ENCODE data around the gene SPTA1. TPM values are rescaled to one million over a fixed set of nuclear protein-coding genes. Genes with fewer than 3 reads are reported as not detected.

The SPTA1 gene
- total and polyA plus RNA-seq, 2 of the 4 experiments (the other 2 are of a cell fraction) = not detected

- dilution Hi-C loops (cut with HindIII; ENCODE audit: low sequenced_read_pairs, unreplicated experiment) = no loop called here
These were observed 45.2 kb upstream of the SPTA1 start for GRCh38 chr1:158731707-158732106.

More at GRCh38 chr1:158731707-158732106, 45.2 kb upstream of the SPTA1 start:
- H2BK20ac ChIP-seq (ENCODE audit: low read depth, low read length) = no peak overlapping the region
- H3K14ac ChIP-seq (replicated peaks; ENCODE audit: low read depth, low read length) = no peak overlapping the region
- H3K79me1 ChIP-seq (ENCODE audit: low read depth in 1 of 2, low read length in 2 of 2) = no peaks in the 10 kb centered on the region
- no peak overlapping the region for H3K27ac ChIP-seq (ENCODE audit: insufficient read depth, low read length)
- no peak overlapping the region for H2BK15ac ChIP-seq (ENCODE audit: low read depth, low read length)
- in situ Hi-C loops (cut with MboI; ENCODE audit: low sequenced_read_pairs) (no loop called here), intact Hi-C loops (cut with micrococcal nuclease) (no loop called here)
- H4K8ac ChIP-seq (ENCODE audit: low read depth in 2 of 2, low read length in 2 of 2) = no peak overlapping the region
- H3K4me2 ChIP-seq (ENCODE audit: low read depth, low read length) = no peak overlapping the region
- no peak overlapping the region for H3K9ac ChIP-seq (ENCODE audit: low read depth, low read length)
- H3K36me3 ChIP-seq (ENCODE audit: control insufficient read depth, insufficient read depth, low read length) = no peaks in the 10 kb centered on the region
- H3K4me1 ChIP-seq (ENCODE audit: control insufficient read depth, insufficient read depth, low read length) = no peaks in the 10 kb centered on the region
- H3K9me3 ChIP-seq (ENCODE audit: control insufficient read depth, insufficient read depth, low read length) = no peaks in the 10 kb centered on the region
- H2BK120ac ChIP-seq (ENCODE audit: low read depth, low read length) = no peak overlapping the region
- H3K4me3 ChIP-seq (ENCODE audit: insufficient read depth, low read depth, low read length) = no peak overlapping the region
- H3K23ac ChIP-seq (ENCODE audit: low read depth, low read length) = no peak overlapping the region
- H4K91ac ChIP-seq (ENCODE audit: insufficient read depth, low read depth, low read length) = no peak overlapping the region
- H2AK5ac ChIP-seq (ENCODE audit: low read depth, low read length) = no peak overlapping the region
- no peak for TF ChIP-seq RCOR1 (IDR thresholded peaks at IDR 0.05; ENCODE audit: insufficient replicate concordance, low read length)
- TF ChIP-seq SMC3 (IDR thresholded peaks at IDR 0.05; ENCODE audit: low read depth, low read length) = no peak
- no peak for TF ChIP-seq ELK1 (IDR thresholded peaks at IDR 0.05; ENCODE audit: borderline replicate concordance, low read depth, low read length)
- TF ChIP-seq CHD1 (IDR thresholded peaks at IDR 0.05; ENCODE audit: low read depth, low read length) = no peak
- TF ChIP-seq RFX5 (IDR thresholded peaks at IDR 0.05; ENCODE audit: low read depth, low read length) = no peak
- no peak for TF ChIP-seq MAFK (IDR thresholded peaks at IDR 0.05; ENCODE audit: low read depth, low read length)
- POLR2A ChIA-PET (ENCODE audit: unreplicated experiment) = no interaction called here
- H3K9me1 ChIP-seq (ENCODE audit: insufficient read depth, low read length) = no peaks in the 10 kb centered on the region
- H2AFZ ChIP-seq (replicated peaks; ENCODE audit: low read length, poor library complexity) = no peak overlapping the region
- ATAC-seq (ENCODE audit: low read depth) (no peak), DNase-seq (no peak)
- H2AK9ac ChIP-seq (replicated peaks; ENCODE audit: low read depth, low read length, poor library complexity) = no peak overlapping the region
- no peaks in the 10 kb centered on the region for H3K27me3 ChIP-seq (ENCODE audit: control insufficient read depth, insufficient read depth, low read length)
- 0% methylated on average over 1 of the region's 4 CpGs; no CpG with 5 or more reads in 1 of the 2 experiments for WGBS, 2 experiments (ENCODE audit: extremely low coverage in 2 of 2, insufficient read length in 1 of 2)
- CTCF ChIA-PET = no interaction called here
- H2BK5ac ChIP-seq (ENCODE audit: low read depth, low read length, poor library complexity, severe bottlenecking) = no peak overlapping the region
- H3K18ac ChIP-seq (ENCODE audit: low read depth, low read length) = no peak overlapping the region
- no peak overlapping the region for H4K5ac ChIP-seq (ENCODE audit: low read depth, low read length)
- H3K56ac ChIP-seq (ENCODE audit: extremely low read depth, insufficient read depth, low read length) = no peak overlapping the region
- no peak overlapping the region for H3K4ac ChIP-seq (ENCODE audit: low read depth, low read length)
- no peaks in the 10 kb centered on the region for H4K20me1 ChIP-seq (ENCODE audit: insufficient read depth, low read length)
- no TSS peak for BruUV-seq (replicated peaks)

Measured in IMR-90 (cell line).